Fibroblast of skin of left biceps (primary cell): ENCODE data around the gene SLC8A2.
A peak's percentile ranks its signal among the peaks of the same experiment; 100 is the strongest.
"Not testable (repeated sequence)": the region's sequence is repeated elsewhere in the genome, so short reads cannot be mapped to it uniquely, and the experiment has no call there.

Source experiments
- DNase-seq, 2 experiments: peaks; one replicate each; pipeline ENCODE4 v3.0.0-alpha.2; 2013; ENCODE audit warnings: low read depth in 2 of 2

The SLC8A2 gene

GRCh38 chr19:47411696-47412095 is 60.0 kb downstream of the SLC8A2 start:
- DNase-seq: not testable (repeated sequence)

GRCh38 chr19:47411101-47411500 is 60.6 kb downstream of the SLC8A2 start:
- no peak for DNase-seq

- DNase-seq: no peak
These were observed 63.3 kb downstream of the SLC8A2 start for GRCh38 chr19:47408156-47408938.

DNA sequence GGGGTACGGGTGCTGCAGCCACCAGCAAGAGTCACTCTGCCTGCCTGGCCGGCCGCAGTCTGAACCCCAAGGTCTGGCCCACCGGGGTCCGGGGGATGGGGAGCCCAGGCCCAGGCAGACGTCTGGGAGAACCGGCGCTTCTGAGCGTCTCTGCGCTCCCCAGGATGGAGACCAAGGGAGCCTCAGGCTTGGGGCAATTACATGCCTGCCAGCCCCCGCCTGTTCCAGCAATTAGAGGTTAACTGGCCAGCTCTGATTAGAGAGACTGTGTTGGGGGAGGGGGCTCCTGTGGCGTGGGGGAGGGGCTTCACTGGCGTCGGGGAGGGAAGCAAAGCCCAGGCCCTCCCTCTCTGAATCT is 64.3 kb downstream of the SLC8A2 start:
- no peak for DNase-seq

DNA sequence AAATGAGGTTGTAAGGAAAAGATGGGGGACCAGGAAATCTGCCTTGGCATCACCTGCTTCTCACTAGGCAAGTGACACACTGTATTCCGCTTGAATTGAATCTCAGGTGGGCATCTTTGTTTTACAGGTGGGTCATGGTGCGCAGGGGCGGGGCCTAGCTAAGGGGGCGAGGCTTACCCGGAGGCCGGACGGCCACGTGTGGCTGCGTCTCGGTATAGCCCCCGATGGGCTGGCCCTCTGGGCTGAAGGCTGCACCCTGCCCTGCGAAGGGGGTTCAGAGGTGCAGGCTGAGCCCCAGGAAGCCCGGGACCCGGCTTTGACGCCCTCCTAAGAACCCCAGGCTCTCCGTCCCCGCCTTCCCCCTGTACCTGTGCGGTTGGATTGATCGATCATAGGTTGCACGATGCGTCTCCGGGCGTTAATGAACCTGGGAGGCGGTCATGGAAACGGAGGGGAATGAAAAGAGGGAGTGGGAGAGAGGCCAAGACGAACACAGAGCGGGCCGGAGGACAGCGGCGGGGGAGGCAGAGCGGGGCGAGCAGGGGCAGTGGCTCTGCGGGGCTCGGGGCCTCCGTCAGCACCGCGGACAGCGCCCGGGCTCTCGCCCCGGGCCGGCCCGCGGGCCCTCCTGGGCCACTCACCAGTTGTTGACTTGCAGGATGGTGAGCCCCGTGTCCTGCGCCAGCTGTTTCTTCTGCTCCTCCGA is 64.8 kb downstream of the SLC8A2 start:
- no peak for DNase-seq

- no peak for DNase-seq
These were observed 65.8 kb downstream of the SLC8A2 start for GRCh38 chr19:47405854-47406417.

GRCh38 chr19:47405197-47405550 is 66.5 kb downstream of the SLC8A2 start:
- no peak for DNase-seq

DNA sequence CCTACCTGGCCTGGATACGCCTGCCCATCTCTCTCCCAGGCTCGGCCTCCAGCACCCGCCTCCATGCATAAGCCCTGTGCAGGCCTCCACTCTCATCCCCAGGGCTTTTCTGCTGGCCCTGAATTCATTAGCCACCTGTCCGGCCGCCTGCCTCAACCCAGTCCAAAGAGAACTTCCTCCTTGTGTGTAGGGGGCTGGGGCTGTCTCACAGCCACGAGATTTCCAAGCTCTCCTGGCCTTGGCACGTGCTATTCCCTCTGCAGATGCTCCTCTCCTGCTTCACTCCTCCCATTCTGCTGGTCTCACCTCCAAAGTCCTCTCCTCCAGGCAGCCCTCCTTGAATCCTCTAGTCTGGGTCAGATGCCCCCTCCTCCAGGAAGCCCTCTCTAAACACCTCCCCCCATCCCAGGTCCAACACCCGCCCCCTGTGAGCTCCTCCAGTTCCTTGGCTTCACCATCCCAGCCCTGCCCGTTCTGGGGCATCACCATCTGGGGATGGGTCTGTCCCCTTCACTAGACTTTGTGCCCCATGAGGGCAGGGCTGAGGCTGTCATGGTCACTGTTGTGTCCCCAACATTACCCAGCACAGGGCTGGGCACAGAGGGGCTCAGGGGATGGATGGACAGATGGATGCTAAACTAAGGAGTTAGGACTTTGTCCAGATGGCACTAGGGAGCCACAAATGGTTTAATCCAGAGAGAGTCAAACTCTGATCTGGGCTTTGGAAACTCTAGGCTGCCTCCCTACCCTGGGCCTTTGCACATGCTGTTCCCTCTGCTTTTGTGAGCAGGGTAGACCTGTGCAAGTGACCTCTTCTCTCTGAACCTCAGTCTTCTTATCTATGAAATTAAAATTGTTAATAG is 67.1 kb downstream of the SLC8A2 start:
- no peak for DNase-seq

- DNase-seq: no peak
These were observed 69.2 kb downstream of the SLC8A2 start for GRCh38 chr19:47402504-47402903.

DNA sequence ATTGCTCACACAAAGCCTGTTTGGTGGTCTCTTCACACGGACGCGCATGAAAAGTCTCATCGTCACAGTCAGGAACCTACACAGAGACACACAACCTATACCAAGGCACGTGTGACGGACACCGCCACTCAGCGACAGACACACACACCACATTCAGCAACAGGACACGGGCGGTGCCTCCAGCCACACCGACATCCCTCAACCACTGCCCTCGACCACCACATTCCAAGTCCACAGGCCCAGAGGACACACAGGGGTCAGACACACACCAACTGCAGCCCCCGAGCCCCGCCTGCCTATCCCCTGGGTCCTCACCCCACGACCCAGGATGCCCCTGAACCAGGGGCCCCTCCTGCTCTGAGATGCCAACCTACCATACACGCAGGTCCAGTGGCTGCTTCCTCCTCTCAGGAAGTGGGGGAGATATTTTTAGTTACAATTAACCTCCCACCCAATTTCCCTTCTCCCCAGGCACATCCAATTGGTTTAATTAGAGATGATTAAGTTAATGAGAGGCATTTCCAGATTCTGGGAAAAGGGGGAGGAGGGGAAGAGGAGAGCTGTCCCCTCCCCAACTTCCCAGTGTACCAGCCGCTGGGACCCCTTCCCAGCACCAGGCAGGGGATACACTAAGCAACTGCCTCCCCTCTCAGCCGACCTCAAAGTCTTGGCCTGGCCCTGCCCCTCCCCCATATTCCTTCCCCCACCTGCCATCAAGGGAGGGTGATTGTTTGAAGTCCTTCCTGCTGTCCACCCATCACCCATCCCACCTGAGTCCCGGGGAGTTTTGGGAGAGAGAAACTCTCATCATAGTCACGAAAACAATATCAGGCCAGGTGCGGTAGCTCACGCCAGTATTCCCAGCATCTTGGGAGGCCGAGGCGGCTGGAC is 72.7 kb downstream of the SLC8A2 start:
- no peak for DNase-seq

DNA sequence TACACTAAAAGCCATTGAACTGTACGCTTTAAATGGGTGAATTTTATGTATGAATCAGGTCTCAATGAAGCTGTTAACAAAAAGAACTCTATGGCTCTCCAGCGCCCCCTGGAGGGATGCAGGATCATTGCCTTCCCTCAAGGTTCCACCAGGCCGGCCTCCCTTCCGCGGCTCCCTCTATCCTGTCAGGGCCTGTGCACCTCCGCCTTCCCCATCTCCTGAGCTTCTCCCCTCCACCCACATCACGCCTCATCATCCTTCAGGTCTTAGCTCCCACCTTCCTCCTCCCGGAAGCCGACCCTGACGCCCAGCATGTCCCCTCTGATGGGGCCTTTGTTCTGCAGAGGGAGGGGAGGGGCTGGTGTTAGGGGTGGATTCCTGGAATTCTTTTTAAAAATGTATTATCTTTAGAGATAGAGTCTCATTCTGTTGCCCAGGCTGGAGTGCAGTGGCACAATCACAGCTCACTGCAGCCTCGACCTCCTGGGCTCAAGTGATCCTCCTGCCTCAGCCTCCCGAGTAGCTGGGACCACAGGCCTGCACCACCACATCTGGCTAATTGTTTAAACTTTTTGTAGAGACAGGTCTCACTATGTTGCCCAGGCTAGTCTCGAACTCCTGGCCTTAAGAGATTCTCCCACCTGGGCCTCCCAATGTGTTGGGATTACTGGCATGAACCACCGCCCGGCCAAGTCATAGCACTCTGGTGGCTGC is 80.0 kb downstream of the SLC8A2 start:
- DNase-seq: peak; percentile 21

GRCh38 chr19:47390533-47391488 is 80.9 kb downstream of the SLC8A2 start:
- DNase-seq: no peak

DNA sequence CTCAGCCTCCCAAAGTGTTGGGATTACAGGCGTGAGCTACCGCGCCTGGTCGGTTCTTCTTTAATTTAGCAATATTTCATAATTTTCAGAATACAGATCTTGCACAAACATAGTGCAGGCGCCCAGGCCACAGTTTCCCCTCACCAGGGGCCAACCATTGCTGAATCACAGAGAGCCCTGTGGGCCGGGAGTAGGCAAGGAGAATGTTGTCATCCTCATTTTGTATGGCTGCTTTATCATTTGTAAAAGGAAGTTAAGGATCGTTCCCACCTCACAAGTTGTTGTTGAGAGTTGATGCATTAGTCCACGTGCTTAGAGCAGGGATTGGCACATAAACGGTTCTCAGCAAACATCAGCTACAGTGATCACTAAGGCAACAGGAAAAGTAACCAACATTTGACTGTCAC is 82.5 kb downstream of the SLC8A2 start:
- DNase-seq: no peak

- DNase-seq: not testable (repeated sequence)
These were observed 83.0 kb downstream of the SLC8A2 start for GRCh38 chr19:47388721-47389120.

- DNase-seq: not testable (repeated sequence)
These were observed 84.1 kb downstream of the SLC8A2 start for GRCh38 chr19:47387623-47388022.

DNA sequence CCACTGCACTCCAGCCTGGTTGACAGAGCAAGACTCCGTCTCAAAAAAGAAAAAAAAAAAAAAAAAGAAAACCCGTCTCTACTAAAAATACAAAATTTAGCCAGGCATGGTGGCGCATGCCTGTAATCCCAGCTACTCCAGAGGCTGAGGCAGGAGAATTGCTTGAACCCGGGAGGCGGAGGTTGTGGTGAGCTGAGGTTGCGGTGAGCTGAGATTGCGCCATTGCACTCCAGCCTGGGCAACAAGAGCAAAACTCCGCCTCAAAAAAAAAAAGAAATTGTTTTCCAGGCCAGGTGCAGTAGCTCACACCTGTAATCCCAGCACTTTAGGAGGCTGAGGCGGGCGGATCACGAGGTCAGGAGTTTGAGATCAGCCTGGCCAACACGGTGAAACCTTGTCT is 85.1 kb downstream of the SLC8A2 start:
- not testable (repeated sequence) for DNase-seq

DNA sequence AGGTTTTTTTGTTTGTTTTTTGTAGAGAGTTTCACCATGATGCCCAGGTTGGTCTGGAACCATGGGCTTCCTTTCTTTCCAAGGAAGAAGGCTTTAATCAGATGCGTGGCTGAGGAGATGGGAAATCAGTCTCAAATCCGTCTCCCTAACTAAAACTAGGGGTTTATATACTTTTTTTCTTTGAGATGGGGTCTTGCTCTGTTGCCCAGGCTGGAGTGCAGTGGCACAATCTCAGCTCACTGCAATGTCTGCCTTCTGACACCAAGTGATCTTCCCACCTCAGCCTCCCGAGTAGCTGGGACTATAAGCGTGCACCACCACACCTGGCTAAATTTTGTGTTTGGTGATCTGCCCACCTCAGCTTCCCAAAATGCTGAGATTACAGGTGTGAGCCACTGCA is 87.2 kb downstream of the SLC8A2 start:
- not testable (repeated sequence) for DNase-seq

GRCh38 chr19:47383890-47384289 is 87.8 kb downstream of the SLC8A2 start:
- DNase-seq: not testable (repeated sequence)

- DNase-seq: no peak
These were observed 89.9 kb downstream of the SLC8A2 start for GRCh38 chr19:47381653-47382279.
